GM12873 (cell line): ENCODE results near the gene TUBA1A.

Experiments used
- TF ChIP-seq, protein P1 (sequence below): IDR thresholded peaks from 2 replicates; pipeline ENCODE4 v1.5.1; 2012; ENCODE audit warnings: low read depth, mild to moderate bottlenecking, moderate library complexity, low read length, control low read depth; ENCODE audit not compliant: insufficient read depth; ENCODE audit errors: missing control alignments

Gene TUBA1A

GRCh38 chr12:49198431-49199155, 9.7 kb upstream of the TUBA1A start:
- TF ChIP-seq, protein P1, sequence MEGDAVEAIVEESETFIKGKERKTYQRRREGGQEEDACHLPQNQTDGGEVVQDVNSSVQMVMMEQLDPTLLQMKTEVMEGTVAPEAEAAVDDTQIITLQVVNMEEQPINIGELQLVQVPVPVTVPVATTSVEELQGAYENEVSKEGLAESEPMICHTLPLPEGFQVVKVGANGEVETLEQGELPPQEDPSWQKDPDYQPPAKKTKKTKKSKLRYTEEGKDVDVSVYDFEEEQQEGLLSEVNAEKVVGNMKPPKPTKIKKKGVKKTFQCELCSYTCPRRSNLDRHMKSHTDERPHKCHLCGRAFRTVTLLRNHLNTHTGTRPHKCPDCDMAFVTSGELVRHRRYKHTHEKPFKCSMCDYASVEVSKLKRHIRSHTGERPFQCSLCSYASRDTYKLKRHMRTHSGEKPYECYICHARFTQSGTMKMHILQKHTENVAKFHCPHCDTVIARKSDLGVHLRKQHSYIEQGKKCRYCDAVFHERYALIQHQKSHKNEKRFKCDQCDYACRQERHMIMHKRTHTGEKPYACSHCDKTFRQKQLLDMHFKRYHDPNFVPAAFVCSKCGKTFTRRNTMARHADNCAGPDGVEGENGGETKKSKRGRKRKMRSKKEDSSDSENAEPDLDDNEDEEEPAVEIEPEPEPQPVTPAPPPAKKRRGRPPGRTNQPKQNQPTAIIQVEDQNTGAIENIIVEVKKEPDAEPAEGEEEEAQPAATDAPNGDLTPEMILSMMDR: no peak

DNA sequence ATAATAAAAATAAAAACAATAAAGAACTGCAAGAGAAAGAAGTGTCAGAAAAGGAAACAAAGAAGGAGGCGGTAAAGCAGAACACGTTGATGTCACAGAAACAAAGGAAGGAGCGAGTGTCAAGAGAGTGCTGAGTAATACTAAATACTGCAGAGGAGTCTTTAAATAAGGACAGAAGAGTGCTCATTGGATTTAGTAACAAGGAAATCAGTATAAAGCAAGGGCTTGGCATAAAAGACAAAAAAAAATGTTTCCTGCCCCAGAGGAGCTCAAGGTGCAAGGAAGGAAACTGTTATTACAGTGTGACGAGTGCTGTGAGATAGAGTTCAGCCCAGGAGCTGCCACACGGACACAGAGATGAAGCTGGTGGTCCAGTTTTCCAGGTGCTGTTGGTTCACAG, 8.4 kb upstream of the TUBA1A start:
- TF ChIP-seq, protein P1: no peak

GRCh38 chr12:49195736-49196135, 6.9 kb upstream of the TUBA1A start:
- TF ChIP-seq, protein P1: no peak

DNA sequence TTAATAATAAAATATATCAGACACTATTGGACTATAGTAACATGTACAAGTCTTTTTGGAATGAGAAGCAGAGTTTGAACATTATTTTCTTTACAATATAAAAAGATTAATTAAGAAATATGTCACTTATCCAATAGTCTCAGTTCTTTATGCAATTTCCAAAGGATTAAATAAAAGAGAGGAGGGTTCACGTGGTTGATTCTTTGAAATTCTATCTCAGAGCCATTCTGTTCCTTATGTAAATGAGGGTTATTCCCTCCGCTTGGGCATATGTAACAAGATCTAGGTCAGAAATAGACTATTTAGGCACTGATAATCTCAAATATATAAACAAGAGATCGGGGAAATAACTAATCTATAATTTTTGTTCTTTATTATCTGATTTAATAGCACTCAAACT, 2.1 kb upstream of the TUBA1A start:
- TF ChIP-seq, protein P1: no peak

GRCh38 chr12:49189731-49190716, 1.1 kb upstream of the TUBA1A start:
- TF ChIP-seq, protein P1: no peak

GRCh38 chr12:49188201-49188915, 522 bp downstream of the TUBA1A start:
- TF ChIP-seq, protein P1: no peak
